HEK293 (cell line): ENCODE results near the gene RPL11.

Experiments
- CTCF ChIA-PET: fragments of 350-600 bp; formaldehyde crosslinking; extraction: SDS; loops from one replicate; lab custom pipeline; 2021; ENCODE audit warnings: antibody characterized with exemption; lab: Yijun Ruan, JAX
- POLR2A ChIA-PET: fragments of 300-600 bp; formaldehyde crosslinking; extraction: SDS; loops from one replicate; lab custom pipeline; 2020; ENCODE audit warnings: antibody characterized with exemption, inconsistent platforms; lab: Yijun Ruan, JAX
- H3K27ac ChIP-seq: fragments of 200-500 bp; sonication (Bioruptor generic); 2 replicates; pipeline ENCODE4 v1.5.1; 2014; ENCODE audit warnings: low read depth, low read length, control low read depth, inconsistent platforms; ENCODE audit errors: extremely low read depth
- H3K36me3 ChIP-seq, 2 experiments: fragments of 200-500 bp in 1 of 2; sonication (Bioruptor generic) in 1 of 2; 1 replicate in 1 of 2; 2 replicates in 1 of 2; pipeline ENCODE4 v1.5.1; 2014 to 2017; ENCODE audit warnings: inconsistent platforms in 2 of 2, low read length in 2 of 2; ENCODE audit not compliant: control insufficient read depth in 2 of 2, insufficient read depth in 1 of 2
- H3K4me1 ChIP-seq: fragments of 200-500 bp; sonication (Bioruptor generic); 2 replicates; pipeline ENCODE4 v1.5.1; 2014; ENCODE audit warnings: mild to moderate bottlenecking, low read length, inconsistent platforms; ENCODE audit not compliant: control insufficient read depth, insufficient read depth
- H3K4me3 ChIP-seq: 2 replicates; pipeline ENCODE4 v1.5.1; 2011; ENCODE audit warnings: low read depth, mild to moderate bottlenecking, control low read depth, low read length, moderate library complexity
- H3K9me3 ChIP-seq: fragments of 200-500 bp; sonication (Bioruptor generic); 2 replicates; pipeline ENCODE4 v1.5.1; 2014; ENCODE audit warnings: low read depth, low read length, inconsistent platforms; ENCODE audit not compliant: control insufficient read depth, insufficient read depth
- FEZF1 ChIP-seq: fragments of 450-650 bp; formaldehyde crosslinking; IDR thresholded peaks from 2 replicates; pipeline ENCODE4 v1.5.1; 2016; ENCODE audit warnings: missing biosample characterization, missing genetic modification characterization
- GFI1B ChIP-seq: fragments of 450-650 bp; formaldehyde crosslinking; IDR thresholded peaks from 2 replicates; pipeline ENCODE4 v1.5.1; 2016; ENCODE audit warnings: missing biosample characterization, missing genetic modification characterization
- GLIS1 ChIP-seq: fragments of 450-650 bp; formaldehyde crosslinking; IDR thresholded peaks from 2 replicates; pipeline ENCODE4 v1.5.1; 2016; ENCODE audit warnings: missing biosample characterization, missing genetic modification characterization
- KLF16 ChIP-seq: fragments of 450-650 bp; formaldehyde crosslinking; IDR thresholded peaks from 2 replicates; pipeline ENCODE4 v1.5.1; 2017; ENCODE audit warnings: missing biosample characterization, missing genetic modification characterization
- KLF7 ChIP-seq: fragments of 450-650 bp; formaldehyde crosslinking; IDR thresholded peaks from 2 replicates; pipeline ENCODE4 v1.5.1; 2016; ENCODE audit warnings: missing biosample characterization, missing genetic modification characterization, borderline replicate concordance
- OSR2 ChIP-seq: fragments of 450-650 bp; formaldehyde crosslinking; IDR thresholded peaks from 2 replicates; pipeline ENCODE4 v1.5.1; 2016; ENCODE audit warnings: missing biosample characterization, missing genetic modification characterization
- OVOL3 ChIP-seq: fragments of 450-650 bp; formaldehyde crosslinking; IDR thresholded peaks from 2 replicates; pipeline ENCODE4 v1.5.1; 2016; ENCODE audit warnings: missing biosample characterization, missing genetic modification characterization
- RBAK ChIP-seq: fragments of 450-650 bp; formaldehyde crosslinking; IDR thresholded peaks from 2 replicates; pipeline ENCODE4 v1.5.1; 2016; ENCODE audit warnings: missing biosample characterization, missing genetic modification characterization
- TCF7L2 ChIP-seq: IDR thresholded peaks from 2 replicates; pipeline ENCODE4 v1.6.1; 2011; ENCODE audit warnings: low read depth, mild to moderate bottlenecking, inconsistent platforms, low read length, moderate library complexity, borderline replicate concordance
- YY2 ChIP-seq: fragments of 450-650 bp; formaldehyde crosslinking; IDR thresholded peaks from 2 replicates; pipeline ENCODE4 v1.5.1; 2016; ENCODE audit warnings: missing biosample characterization, missing genetic modification characterization
- ZNF112 ChIP-seq: fragments of 450-650 bp; formaldehyde crosslinking; IDR thresholded peaks from 2 replicates; pipeline ENCODE4 v1.5.0; 2017; ENCODE audit warnings: missing biosample characterization, missing genetic modification characterization
- ZNF138 ChIP-seq: fragments of 450-650 bp; formaldehyde crosslinking; IDR thresholded peaks from 2 replicates; pipeline ENCODE4 v1.5.1; 2016; ENCODE audit warnings: missing biosample characterization, missing genetic modification characterization, borderline replicate concordance
- ZNF24 ChIP-seq: fragments of 450-650 bp; formaldehyde crosslinking; IDR thresholded peaks from 2 replicates; pipeline ENCODE4 v1.5.1; 2016; ENCODE audit warnings: missing biosample characterization, missing genetic modification characterization
- ZNF266 ChIP-seq: fragments of 450-650 bp; formaldehyde crosslinking; IDR thresholded peaks from 2 replicates; pipeline ENCODE4 v1.5.1; 2016; ENCODE audit warnings: missing biosample characterization, missing genetic modification characterization, low read depth
- ZNF549 ChIP-seq: fragments of 450-650 bp; IDR thresholded peaks from 2 replicates; pipeline ENCODE4 v1.5.1; 2018; ENCODE audit warnings: missing biosample characterization, missing genetic modification characterization, mild to moderate bottlenecking, inconsistent platforms, moderate library complexity
- ZNF610 ChIP-seq: fragments of 450-650 bp; formaldehyde crosslinking; IDR thresholded peaks from 2 replicates; pipeline ENCODE4 v1.5.1; 2016; ENCODE audit warnings: missing biosample characterization, missing genetic modification characterization, borderline replicate concordance
- ZNF626 ChIP-seq: fragments of 450-650 bp; sonication (Bioruptor Pico); formaldehyde crosslinking; IDR thresholded peaks from 2 replicates; pipeline ENCODE4 v1.5.1; 2018; ENCODE audit warnings: missing biosample characterization, missing genetic modification characterization, inconsistent platforms
- ZNF76 ChIP-seq: fragments of 450-650 bp; formaldehyde crosslinking; IDR thresholded peaks from 2 replicates; pipeline ENCODE4; 2016; ENCODE audit warnings: low read depth, missing biosample characterization, missing genetic modification characterization, borderline replicate concordance
- ZNF791 ChIP-seq: fragments of 450-650 bp; formaldehyde crosslinking; IDR thresholded peaks from 2 replicates; pipeline ENCODE4 v1.5.1; 2016; ENCODE audit warnings: missing biosample characterization, missing genetic modification characterization
- TF ChIP-seq, protein P1 (sequence below): fragments of 450-650 bp; formaldehyde crosslinking; IDR thresholded peaks from 2 replicates; pipeline ENCODE4 v1.5.1; 2016; ENCODE audit warnings: missing biosample characterization, missing genetic modification characterization
- TF ChIP-seq, protein P2 (sequence below): fragments of 450-650 bp; formaldehyde crosslinking; IDR thresholded peaks from 2 replicates; pipeline ENCODE4 v1.5.1; 2017; ENCODE audit warnings: missing biosample characterization, missing genetic modification characterization
- TF ChIP-seq, protein P3 (sequence below): fragments of 450-650 bp; formaldehyde crosslinking; IDR thresholded peaks from 2 replicates; pipeline ENCODE4 v1.5.1; 2016; ENCODE audit warnings: missing biosample characterization, missing genetic modification characterization
- TF ChIP-seq, protein P4 (sequence below): fragments of 450-650 bp; formaldehyde crosslinking; IDR thresholded peaks from 2 replicates; pipeline ENCODE4 v1.5.1; 2016; ENCODE audit warnings: missing biosample characterization, missing genetic modification characterization

RPL11 gene

DNA sequence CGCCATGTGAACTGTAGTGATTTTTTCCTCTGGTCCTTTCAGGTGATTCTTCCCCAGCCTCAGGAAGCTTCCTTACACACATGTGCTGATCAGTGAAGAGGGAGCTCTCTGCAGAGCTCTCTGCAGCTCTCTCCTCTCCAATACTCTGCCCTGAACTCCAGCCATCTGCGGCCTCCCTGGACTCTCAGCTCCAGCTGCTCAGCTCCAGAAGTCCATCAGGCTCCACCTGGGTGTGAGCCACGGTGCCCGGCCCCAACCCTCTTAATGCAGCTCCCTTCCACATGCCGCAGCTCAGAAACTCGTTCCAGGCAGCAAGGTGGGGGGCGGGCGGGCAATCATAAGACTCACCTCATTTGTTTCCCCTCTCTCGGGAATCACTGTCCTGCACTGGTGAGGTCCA lies 30.9 kb upstream of the RPL11 start:
- POLR2A ChIA-PET: interaction anchor here (1.2 kb wide), 1 partner anchor 31 kb away, joined by 6 read pairs; the partner anchor contains the start of gene RPL11
- H3K27ac ChIP-seq: no peak overlapping the region
- H3K9me3 ChIP-seq: no peaks in the 10 kb centered on the region
- TF ChIP-seq KLF16 (no peak), FEZF1 (tag by site-specific recombination) (no peak), ZNF610 (tag by site-specific recombination) (no peak), ZNF138 (tag by site-specific recombination) (no peak), RBAK (tag by site-specific recombination) (no peak), ZNF626 (tag by site-specific recombination) (no peak), YY2 (no peak), GFI1B (tag by site-specific recombination) (no peak), ZNF549 (no peak), OSR2 (tag by site-specific recombination) (no peak)
- TF ChIP-seq, protein P1, sequence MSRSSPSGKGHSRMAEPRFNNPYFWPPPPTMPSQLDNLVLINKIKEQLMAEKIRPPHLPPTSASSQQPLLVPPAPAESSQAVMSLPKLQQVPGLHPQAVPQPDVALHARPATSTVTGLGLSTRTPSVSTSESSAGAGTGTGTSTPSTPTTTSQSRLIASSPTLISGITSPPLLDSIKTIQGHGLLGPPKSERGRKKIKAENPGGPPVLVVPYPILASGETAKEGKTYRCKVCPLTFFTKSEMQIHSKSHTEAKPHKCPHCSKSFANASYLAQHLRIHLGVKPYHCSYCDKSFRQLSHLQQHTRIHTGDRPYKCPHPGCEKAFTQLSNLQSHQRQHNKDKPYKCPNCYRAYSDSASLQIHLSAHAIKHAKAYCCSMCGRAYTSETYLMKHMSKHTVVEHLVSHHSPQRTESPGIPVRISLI: no peak
- TF ChIP-seq, protein P2, sequence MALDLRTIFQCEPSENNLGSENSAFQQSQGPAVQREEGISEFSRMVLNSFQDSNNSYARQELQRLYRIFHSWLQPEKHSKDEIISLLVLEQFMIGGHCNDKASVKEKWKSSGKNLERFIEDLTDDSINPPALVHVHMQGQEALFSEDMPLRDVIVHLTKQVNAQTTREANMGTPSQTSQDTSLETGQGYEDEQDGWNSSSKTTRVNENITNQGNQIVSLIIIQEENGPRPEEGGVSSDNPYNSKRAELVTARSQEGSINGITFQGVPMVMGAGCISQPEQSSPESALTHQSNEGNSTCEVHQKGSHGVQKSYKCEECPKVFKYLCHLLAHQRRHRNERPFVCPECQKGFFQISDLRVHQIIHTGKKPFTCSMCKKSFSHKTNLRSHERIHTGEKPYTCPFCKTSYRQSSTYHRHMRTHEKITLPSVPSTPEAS (tag by site-specific recombination): no peak
- CTCF ChIA-PET: interaction anchor here (1.1 to 6.3 kb wide), 3 partner anchors 15 to 116 kb away, joined by 3 to 39 read pairs (median 4); no protein-coding TSS in a partner anchor
- H3K36me3 ChIP-seq: no peaks in the 10 kb centered on the region
- H3K4me3 ChIP-seq: no peak overlapping the region
- H3K4me1 ChIP-seq: no peaks in the 10 kb centered on the region

DNA sequence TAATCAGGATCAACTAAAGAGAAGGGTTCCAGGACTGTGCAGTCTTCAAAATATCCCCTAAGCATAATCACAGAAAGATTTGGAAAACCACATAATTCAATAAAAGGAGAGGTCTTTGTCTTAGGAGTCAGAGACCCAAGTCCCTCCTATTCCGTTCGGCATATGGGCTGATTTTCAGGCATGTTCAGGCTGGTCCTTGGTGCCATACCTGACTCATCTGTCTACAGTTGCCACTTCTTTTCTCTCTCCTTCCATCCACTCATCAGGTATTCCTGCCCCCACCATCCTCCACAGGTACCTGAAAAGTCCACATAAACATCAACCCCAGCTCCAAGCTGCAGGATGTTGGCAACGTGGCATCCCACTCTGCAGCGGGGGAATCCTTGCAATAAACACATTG lies 29.7 kb upstream of the RPL11 start:
- POLR2A ChIA-PET: no interaction called here
- Histone ChIP-seq H3K9me3 (no peaks in the 10 kb centered on the region), H3K4me1 (no peaks in the 10 kb centered on the region), H3K4me3 (no peak overlapping the region), H3K36me3 (no peaks in the 10 kb centered on the region), H3K27ac (no peak overlapping the region)
- CTCF ChIA-PET: interaction anchor here (0.6 to 6.6 kb wide), 8 partner anchors 12 to 625 kb away, joined by 3 to 68 read pairs (median 4); no protein-coding TSS in a partner anchor
- no peak for TF ChIP-seq OVOL3 (tag by site-specific recombination)
- no peak for TF ChIP-seq ZNF266 (tag by site-specific recombination)
- no peak for TF ChIP-seq ZNF112
- TF ChIP-seq ZNF791 (tag by site-specific recombination): no peak
- no peak for TF ChIP-seq ZNF76
- TF ChIP-seq, protein P3, sequence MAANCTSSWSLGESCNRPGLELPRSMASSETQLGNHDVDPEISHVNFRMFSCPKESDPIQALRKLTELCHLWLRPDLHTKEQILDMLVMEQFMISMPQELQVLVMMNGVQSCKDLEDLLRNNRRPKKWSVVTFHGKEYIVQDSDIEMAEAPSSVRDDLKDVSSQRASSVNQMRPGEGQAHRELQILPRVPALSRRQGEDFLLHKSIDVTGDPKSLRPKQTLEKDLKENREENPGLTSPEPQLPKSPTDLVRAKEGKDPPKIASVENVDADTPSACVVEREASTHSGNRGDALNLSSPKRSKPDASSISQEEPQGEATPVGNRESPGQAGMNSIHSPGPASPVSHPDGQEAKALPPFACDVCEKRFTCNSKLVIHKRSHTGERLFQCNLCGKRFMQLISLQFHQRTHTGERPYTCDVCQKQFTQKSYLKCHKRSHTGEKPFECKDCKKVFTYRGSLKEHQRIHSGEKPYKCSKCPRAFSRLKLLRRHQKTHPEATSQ: no peak
- TF ChIP-seq, protein P4, sequence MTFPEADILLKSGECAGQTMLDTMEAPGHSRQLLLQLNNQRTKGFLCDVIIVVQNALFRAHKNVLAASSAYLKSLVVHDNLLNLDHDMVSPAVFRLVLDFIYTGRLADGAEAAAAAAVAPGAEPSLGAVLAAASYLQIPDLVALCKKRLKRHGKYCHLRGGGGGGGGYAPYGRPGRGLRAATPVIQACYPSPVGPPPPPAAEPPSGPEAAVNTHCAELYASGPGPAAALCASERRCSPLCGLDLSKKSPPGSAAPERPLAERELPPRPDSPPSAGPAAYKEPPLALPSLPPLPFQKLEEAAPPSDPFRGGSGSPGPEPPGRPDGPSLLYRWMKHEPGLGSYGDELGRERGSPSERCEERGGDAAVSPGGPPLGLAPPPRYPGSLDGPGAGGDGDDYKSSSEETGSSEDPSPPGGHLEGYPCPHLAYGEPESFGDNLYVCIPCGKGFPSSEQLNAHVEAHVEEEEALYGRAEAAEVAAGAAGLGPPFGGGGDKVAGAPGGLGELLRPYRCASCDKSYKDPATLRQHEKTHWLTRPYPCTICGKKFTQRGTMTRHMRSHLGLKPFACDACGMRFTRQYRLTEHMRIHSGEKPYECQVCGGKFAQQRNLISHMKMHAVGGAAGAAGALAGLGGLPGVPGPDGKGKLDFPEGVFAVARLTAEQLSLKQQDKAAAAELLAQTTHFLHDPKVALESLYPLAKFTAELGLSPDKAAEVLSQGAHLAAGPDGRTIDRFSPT (tag by site-specific recombination): no peak
- TF ChIP-seq KLF16: no peak
- TF ChIP-seq KLF7 (tag by site-specific recombination): no peak
- TF ChIP-seq TCF7L2: no peak
- TF ChIP-seq ZNF24 (tag by site-specific recombination): no peak
- TF ChIP-seq GLIS1 (tag by site-specific recombination): no peak
